Myocyte (in vitro differentiated cells): ENCODE data around the gene RELN. TPM values are rescaled to one million over a fixed set of nuclear protein-coding genes. Genes with fewer than 3 reads are reported as not detected.
"Not testable (repeated sequence)": the region's sequence is repeated elsewhere in the genome, so short reads cannot be mapped to it uniquely, and the experiment has no call there.

Experiments used
- DNase-seq: peaks from one replicate; pipeline ENCODE4 v3.0.0-alpha.2; 2012; ENCODE audit warnings: low read depth
- total RNA-seq: library from RNA; depleted of rRNA; stranded (reverse); fragments of >200 nt; gene quantifications from 2 replicates; pipeline ENCODE4 v1.2.3, GENCODE V29; 2014

The RELN gene
- total RNA-seq, 1 donor from 2014 or later = 0.13 TPM

DNA sequence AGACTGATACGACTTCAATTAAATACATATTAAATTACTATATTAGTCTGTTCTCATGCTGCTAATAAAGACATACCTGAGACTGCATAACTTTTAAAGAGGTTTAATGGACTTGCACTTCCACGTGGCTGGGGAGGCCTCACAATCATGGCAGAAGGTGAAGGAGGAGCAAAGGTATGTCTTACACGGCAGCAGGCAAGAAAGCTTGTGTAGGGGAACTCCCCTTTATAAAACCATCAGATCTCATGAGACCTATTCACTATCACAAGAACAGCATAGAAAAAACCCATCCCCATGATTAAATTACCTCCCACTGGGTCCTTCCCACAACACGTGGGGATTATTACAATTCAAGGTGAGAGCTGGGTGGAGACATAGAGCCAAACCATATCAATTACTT, 92.6 kb downstream of the RELN start:
- DNase-seq = not testable (repeated sequence)

DNA sequence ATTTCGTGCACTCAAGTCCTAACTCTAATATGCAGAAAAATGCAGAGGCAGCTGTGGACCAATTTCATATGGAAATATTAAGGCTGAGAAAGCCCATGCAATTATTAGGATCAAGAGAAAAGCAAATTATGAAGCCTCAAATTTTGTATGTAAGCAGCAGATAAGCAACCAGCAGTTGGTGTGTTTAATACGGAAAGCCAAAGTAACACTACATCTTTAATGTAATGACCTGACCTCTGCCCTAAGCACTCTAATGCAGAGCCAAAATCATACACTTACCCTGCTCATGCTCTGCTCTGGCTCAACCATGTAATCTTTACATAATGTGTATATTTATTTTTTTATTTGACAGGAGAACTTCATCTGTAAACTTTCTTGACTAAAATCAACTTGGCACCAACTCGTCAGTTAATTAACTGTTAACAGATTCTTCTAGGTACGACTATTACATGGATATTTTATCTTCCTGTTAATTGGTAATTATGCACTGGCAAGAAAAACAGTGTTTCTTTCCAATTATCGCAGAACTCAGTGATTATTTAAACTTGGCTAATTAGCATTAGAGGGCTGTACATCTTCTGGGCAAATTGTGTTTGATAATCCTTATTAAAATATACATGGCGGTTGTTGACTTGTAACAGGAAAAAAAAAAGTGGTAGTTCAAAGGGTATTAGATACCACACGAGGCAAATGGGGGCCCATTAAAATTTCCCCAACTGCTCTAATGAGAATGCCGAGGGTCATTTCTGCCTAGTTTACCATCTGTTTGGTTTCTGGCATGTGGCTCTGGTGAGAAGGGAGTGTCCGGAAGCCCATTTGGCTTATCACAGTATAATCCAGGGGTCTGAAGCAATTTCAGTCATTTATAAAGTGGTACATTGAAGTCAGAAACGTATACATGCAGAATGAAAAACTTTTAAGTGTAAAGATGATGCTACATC, 94.5 kb downstream of the RELN start:
- no peak for DNase-seq

DNA sequence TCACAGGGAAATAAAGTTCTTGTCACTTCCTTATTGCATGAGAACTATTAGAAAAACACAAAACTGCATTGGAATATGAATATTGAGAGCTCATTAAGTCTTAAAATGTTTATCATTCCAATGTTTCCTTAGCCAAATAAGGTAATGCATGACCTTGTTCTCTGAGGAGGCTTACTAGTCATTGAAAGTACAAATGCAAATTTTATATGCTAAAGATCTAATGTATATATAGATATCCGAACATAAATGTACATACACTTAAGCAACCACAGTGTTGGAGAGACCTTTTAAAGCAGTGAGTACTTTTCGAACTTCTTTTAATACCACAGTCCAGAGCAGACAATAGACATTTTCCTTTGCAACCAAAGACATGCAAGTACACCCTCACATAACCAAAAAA, 96.1 kb downstream of the RELN start:
- DNase-seq = no peak

DNA sequence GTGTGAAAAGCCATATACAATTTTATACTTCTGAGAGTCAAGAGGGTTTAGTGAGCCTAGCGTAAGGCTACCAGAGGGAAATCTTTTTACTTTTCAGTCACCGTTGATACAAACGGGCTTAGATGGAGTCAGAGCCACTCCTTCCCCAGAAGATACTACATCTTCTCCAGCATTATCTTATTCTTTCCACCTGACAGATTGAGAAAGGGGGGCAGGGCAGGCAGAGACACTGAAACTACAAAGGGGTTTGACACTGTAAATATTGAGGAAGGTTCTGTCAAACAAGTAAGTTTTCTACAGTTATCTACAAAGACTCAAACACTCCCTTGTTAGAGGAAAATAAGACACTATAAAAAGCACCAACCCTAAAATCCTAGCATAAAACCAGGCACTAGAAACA, 100.0 kb downstream of the RELN start:
- no peak for DNase-seq

DNA sequence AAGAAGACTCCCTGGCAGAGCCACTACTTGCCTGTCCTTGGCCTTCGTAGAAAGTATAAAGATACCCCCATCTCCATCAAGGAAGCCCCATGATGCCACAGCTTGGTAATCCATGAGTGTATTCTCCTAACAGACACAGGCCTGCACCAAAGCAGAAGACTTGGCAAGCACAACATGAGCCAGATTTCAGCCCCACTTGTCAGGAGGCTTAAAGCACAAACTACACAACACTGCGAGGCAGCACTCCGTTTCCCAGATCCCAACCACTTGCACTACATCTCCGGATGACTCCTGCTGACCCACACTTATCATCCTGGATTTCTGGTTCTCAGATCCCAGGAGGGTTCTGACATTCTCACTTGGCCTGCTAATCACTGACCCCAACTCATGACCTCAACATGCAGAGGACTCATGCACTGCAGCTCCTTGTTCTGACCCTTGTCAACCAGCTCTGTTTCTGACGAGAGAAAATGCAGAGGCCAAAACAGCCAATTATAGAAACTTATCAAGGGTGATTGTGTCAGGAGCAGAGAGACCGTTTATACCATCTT, 100.8 kb downstream of the RELN start:
- no peak for DNase-seq

DNA sequence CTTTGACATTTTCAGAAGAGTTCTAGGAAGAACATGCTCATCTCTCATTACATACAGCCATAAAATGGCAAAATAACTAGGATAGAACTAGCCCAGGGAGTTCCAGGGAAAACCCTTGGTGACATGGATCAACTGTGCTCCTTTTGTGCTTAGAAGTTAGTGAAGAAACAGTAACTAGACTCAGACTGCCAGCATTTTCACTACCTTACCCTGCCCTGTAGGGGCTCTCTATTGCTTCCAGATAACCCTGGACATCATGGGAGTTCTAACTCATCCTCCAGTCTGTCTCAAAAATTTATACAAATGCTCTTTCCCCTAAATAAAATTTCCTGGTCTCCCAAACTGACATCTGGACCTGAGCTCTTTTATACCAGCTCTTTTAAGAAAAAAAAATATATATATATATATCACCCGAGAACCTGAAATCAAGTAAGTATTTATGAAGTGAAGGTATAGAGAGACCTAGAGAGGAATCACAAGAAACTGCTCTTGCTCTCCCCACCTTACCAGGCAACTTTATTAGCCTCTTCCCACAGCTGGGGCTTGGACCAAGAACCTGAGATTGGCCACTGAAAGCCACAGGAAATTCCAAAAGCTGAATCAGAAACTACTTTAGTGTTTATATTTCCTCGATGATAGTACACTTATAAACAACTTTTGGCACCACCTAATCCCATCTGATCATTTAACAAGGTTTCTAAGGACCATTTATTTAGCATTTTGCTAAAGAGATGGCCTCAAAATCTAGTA, 101.4 kb downstream of the RELN start:
- DNase-seq = no peak

DNA sequence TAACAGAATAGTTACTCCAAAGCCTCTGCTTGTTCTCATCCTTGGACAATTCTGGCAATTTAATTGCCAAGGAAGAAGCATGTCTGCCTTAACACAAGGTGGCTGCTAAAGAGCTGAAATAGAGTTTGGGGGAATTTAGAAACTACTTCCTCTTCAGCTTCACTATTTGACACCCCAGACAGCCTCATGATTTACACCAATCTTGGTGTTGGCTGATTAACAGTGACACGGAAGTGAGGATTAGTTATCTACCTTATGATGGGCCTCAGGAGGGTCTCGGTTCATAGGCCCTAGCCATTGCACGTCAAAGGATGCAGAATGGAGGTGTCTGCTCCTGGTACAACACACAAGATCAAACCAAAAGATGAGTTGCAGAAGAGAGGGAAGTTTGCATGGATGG, 102.4 kb downstream of the RELN start:
- DNase-seq = no peak

DNA sequence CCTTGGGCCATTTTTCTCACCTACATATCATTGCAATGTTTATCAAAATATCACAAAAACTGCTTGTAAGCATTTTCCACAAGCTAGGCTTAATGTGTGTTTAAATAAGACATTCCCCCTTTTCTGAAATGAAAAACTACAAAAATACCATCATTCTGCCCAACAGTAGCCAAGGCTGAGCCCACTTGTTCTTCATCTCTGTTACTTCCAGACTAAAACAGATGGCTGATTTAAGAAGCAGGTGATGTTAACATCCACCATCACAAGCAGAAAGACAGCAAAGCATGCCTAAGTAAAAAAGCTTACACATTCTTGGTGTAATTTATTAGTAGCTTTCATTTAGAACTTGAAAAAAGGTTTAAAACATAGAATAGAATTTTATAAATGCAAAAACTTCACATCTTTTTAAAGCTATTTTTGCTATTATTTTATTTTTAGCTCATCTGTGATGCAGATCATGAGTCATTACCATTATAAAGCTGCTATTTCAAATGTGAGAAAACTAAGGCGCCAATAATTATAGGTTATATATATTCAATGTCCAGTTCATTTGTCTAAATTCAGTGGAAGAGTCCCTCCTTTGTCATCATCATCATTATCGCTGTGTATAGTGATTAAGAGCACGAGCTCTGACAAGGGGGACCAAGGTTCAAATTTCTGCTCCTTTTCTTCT, 109.4 kb downstream of the RELN start:
- no peak for DNase-seq

DNA sequence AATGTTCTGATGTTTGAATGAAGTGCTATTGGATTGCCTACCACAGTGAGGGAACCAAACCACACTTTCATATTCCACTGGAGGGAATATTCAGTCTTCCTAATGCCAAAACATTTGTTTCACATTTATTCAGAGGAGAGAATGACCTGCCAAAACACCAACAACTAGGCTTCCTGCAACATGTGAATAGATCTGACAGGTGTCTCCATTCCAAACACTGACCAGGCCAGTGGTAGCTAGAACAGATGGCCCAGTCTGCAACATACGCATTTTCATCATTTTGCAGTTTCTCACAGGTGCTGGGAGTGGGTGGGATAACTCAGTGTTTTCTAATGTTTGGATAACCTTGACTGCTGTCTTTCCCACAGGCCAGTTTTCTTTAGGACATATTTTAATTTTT, 110.0 kb downstream of the RELN start:
- DNase-seq = peak; percentile 2

DNA sequence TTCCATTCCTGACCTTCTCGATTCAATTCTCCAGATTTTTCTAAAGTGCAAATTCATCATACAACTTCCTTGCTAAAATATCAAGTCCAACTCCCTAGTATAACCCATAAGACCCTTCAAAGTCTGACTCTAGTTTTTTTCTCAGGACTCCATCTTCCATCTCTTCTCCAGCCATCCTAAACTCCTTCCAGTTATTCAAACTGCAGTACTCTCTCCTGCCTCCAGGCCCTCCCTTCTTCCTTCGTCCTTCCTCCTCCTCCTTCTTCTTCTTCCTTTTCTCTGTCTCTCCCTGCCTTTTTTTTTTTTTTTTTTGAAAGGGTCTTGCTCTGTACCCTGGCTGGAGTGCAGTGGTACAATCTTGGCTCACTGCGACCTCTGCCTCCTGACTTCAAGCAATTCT, 111.9 kb downstream of the RELN start:
- DNase-seq = no peak

DNA sequence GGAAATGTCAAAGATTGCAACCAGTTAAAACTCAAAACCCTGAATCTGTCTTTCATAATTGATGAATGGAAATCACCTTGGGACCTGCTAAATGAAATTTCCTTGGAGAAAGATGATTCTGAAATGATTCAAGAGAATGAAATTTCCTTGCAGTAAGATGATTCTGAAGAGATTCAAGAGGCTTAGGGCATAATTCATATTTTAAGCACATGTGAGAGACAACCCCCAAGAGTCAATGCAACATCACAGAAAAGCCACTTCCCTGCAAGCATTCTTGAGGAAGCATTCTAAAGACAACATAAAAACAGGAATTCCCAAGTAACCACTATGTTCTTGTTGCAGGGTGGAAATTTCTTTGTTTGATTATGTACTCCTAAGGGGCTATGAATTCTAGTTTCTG, 113.7 kb downstream of the RELN start:
- DNase-seq = no peak

DNA sequence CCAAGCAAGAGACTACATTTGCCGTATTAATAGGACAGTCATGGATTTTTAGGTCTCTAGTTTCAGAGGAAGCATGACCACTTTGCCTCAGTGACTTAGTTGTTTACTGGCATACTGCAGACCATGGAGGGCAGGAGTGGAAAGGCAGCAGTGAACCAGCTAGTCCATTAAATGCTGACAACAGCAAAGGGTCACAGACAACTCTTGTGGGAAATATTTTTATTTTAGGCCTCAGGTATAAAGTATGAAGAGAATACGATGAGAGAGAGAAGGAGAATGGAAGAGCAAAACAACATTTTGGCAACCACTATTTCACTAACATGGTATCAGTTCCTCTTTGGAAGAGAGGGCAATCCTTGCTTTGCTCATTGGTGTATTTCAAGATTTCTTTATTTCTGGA, 118.0 kb downstream of the RELN start:
- no peak for DNase-seq

DNA sequence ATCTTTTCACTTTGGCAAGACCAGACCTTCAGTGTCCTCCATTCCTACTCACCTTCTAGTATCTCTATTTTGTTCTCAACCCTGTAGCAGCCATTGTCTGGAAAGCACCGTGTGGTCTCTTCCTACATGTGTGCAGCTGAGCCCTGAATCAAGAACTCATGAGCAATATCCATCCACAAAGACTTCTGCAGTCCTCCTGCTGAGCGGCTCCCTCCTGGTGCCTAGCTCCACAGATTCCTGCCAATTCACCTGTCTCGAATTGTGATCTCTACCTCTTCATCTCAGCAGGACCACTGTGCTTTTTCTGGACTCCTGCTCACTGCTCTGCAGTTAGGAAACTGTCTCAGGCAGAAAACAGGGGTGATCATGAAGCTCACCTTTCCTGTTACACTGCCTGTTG, 118.8 kb downstream of the RELN start:
- DNase-seq = no peak

DNA sequence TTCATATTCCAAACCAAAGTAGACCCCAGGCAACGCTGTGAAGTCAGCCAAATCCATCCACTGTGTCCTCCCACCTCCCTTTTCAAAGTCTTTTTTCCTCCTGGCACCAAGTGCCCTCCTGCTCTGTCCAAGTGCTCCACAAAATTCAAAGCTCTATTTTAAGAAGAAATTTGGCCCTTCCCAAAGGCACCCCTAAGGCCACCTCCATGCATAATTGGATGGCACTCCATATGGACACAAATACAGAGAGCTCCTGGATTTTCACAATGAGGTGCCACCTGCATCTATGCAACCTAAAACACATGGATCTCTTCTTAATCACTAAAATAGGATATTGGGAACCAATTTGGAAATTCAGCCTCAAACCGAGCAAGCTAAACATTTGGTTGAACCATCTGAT, 121.6 kb downstream of the RELN start:
- no peak for DNase-seq

DNA sequence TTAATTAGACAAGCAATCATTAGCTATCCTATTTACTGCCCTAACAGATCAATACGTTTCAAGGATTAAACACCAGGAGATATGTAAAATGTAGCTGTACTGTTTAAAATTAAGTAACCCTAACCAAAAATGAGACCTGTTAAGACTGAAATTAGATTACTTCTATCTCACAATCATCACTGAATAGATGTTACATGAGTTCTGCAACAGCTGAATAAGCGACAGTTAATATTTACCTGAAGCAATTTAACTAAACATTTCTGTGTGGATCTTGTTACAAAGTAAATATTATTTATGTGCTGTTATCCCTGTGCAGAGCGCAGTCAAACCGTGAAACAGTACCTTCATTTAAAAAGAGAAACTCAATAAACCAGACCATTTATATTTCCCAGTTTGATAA, 122.5 kb downstream of the RELN start:
- DNase-seq = no peak

DNA sequence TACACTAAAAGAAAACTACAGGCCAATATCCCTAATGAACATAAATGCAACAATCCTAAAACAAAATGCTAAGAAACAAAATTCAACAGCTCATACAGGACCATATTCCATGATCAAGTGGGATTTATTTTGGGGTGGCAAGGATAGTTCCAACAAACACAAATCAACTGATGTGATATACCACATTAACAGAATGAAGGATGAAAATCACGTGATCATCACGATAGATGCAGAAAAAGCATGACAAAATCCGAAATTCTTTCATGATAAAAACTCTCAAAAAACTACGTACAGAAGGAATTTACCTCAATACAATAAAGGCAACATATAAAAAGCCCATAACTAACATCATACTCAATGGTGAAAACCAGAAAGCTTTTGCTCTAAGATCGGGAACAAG, 124.0 kb downstream of the RELN start:
- no peak for DNase-seq

DNA sequence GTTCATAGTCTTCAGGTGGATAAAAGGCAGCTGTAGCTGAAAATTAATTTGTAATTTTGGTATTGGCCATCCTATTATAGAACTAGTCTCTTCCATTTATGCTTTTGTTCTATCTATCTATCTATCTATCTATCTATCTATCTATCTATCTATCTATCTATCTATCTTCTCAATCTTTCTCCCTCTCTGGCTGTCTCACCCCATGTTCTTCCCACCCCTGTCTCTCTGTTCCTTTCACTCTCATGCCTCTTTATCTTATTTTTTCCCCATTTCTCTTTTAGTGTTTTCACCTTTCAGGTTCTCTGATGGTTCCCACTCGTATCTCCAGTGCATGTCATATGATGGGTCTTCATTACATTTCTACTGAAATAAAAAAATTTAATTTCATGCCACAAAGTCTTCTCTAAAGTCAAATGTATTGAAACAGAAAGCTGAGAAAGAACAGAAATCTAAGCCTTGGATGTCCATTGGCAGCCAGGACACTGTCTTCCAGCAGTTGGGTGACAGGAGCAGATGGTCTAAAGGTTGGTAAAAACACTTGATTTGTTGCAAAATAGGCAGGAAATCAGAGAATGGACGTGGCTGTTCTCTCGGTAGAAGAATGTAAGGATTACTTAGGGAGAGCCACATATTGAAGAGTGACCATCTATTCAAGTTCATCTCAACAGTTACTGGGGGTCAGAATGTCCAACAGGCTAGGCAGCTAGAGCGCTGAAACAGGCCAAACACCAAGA, 127.0 kb downstream of the RELN start:
- DNase-seq = no peak

DNA sequence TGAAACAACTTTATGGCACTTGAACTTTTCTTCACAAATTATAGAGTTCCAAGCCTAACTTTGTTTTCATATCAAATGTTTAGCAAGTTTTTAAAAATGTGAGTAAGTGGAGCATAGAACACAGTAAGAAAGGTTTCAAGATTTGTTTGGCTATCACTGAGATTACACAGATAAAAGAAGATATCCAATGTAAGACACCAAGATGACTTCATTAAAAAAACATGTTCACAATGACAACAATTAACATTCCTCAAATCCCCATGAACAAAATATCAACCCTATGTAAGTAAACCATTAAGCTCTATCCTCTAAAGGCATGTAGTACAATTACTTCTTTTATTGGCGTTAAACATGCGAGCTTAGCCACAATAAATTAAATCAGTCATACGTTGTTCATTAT, 129.7 kb downstream of the RELN start:
- DNase-seq = no peak

DNA sequence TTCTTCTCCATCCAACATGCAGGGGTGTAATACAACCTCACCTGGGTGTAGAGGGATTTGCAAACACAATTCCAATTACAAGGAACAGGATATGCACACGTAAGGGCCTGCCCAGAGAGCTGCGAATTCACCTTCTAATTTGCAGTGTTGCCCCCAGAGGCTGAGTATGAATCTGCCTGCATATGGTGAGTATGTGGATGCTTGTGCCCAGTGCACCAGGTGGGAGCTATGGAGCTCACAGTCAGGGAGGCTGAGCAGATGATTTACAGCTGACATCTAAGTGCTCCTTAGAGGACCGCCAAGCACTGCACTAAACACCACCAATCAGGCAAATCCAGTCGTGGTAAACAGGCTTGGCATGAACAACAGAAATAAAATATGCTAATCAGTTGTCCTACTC, 132.0 kb downstream of the RELN start:
- no peak for DNase-seq

DNA sequence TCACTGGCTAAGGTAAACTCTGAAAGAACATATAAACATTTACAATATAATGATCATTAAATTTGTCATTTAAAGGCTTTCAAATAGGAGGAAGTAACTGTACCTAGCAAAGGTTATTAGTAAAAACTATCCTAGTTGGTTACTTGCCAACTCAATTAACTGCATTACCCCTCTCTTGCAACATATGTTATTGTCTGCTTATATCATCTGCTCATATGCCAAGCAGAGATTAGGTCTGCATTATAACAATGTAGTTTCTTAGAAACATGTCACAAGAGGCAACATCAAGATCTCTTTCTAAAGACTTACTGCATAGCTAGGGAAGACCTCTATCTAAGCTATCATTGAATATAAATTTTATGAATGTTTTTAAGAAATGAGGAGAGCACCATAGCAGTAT, 132.5 kb downstream of the RELN start:
- DNase-seq = no peak

DNA sequence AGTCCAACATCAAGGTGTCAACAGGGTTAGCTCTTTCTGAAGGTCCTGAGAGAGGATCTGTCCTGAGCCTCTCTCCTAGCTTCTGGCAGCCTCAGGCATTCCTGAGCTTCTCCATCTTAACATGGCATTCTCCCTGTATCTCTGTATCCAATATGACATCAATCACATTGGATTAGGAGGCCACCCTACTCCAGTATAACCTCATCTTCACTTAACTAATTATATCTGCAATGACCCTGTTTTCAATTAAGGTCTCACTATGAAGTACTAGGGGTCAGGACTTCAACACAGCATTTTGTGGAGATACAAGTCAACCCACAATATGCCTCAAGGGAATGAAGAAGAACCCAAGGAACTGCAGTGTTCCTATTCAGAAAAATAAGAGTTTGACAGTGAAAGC, 133.8 kb downstream of the RELN start:
- DNase-seq = no peak
